ENCODE measurements around the gene SULT1C4.

GRCh38 chr2:108418416-108418815 is 40.7 kb downstream of the SULT1C4 start:
- TF ChIP-seq POLR2A (IDR thresholded peaks at IDR 0.05) (no peak), CTCF (IDR thresholded peaks at IDR 0.05) (no peak), EP300 (IDR thresholded peaks at IDR 0.05; ENCODE audit: low read depth) (no peak)
